ENCODE results near the gene GH2. TPM values are rescaled to one million over a fixed set of nuclear protein-coding genes. Genes with fewer than 3 reads are reported as not detected.
"Not testable (repeated sequence)": the region's sequence is repeated elsewhere in the genome, so short reads cannot be mapped to it uniquely, and the experiment has no call there.

The GH2 gene
- total and polyA plus RNA-seq, 2 experiments from 2014 or later: not detected

DNA sequence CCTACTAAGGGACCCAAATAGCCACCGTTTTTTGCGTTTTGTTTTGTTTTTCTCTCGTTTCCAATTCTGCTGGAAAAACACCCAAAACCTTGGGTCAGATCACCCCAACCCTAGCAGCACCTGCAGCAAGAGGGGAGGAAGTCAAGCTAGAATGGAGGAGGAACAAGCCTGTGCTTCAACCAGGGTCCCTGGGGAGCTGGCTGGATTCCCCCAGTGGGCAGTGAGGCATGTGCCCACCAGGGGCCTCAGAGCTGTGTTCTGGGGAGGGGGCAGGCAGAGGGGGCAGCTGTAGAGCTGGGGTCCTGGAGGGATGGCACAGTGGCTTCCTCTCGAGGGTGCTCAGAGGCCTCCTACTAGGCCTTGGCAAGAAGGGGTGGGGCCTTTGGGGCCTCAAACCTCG is 43.9 kb upstream of the GH2 start:
- H3K36me3 ChIP-seq (ENCODE audit: low read depth): no peaks in the 10 kb centered on the region
- H3K9me3 ChIP-seq (ENCODE audit: low read depth): no peaks in the 10 kb centered on the region
- no peaks in the 10 kb centered on the region for H3K27me3 ChIP-seq (replicated peaks; ENCODE audit: insufficient read depth)
- no peak overlapping the region for H3K4me2 ChIP-seq (ENCODE audit: unreplicated experiment)
- H3K79me2 ChIP-seq (ENCODE audit: insufficient read depth): no peaks in the 10 kb centered on the region
- WGBS, 2 experiments (ENCODE audit: low coverage in 1 of 2, low lambda C conversion rate in 2 of 2, missing lambda C conversion rate in 2 of 2): 65% methylated on average over 5 of the region's 5 CpGs
- no peaks in the 10 kb centered on the region for H4K20me1 ChIP-seq (ENCODE audit: insufficient read depth)
- H3K4me3 ChIP-seq: no peak overlapping the region
- no peak overlapping the region for H3K27ac ChIP-seq
- H2AFZ ChIP-seq: no peak overlapping the region
- no peak overlapping the region for H3K9ac ChIP-seq
- H3F3A ChIP-seq (ENCODE audit: insufficient read depth): no peaks in the 10 kb centered on the region
- TF ChIP-seq EZH2 (IDR thresholded peaks at IDR 0.05; ENCODE audit: insufficient read depth, poor library complexity, severe bottlenecking): no peak
- TF ChIP-seq EZH2phosphoT487 (IDR thresholded peaks at IDR 0.05; ENCODE audit: insufficient read depth, low read depth): no peak
- H3K9me2 ChIP-seq (ENCODE audit: insufficient read depth): no peaks in the 10 kb centered on the region
- H3K4me1 ChIP-seq (ENCODE audit: insufficient read depth): no peaks in the 10 kb centered on the region
- no peak for DNase-seq
- in situ Hi-C loops (cut with MboI): loop anchor here (10.0 kb wide), 2 partner anchors 99 to 209 kb away; partner anchors contain the start of genes ERN1 and ICAM2

- in situ Hi-C loops (cut with MboI): loop anchor here (10.0 to 25.0 kb wide), 3 partner anchors 102 to 365 kb away; partner anchors contain the start of genes ERN1 and ICAM2
Measured at GRCh38 chr17:63922402-63922801, 40.7 kb upstream of the GH2 start.

GRCh38 chr17:63920779-63921178 is 39.0 kb upstream of the GH2 start:
- H3F3A ChIP-seq (ENCODE audit: insufficient read depth); H4K20me1 ChIP-seq (ENCODE audit: insufficient read depth); H3K79me2 ChIP-seq (ENCODE audit: insufficient read depth); H3K9me3 ChIP-seq (ENCODE audit: low read depth); H3K9me2 ChIP-seq (ENCODE audit: insufficient read depth); H3K36me3 ChIP-seq (ENCODE audit: low read depth); H2AFZ ChIP-seq; H3K27me3 ChIP-seq (replicated peaks; ENCODE audit: insufficient read depth); H3K27ac ChIP-seq; H3K4me1 ChIP-seq (ENCODE audit: insufficient read depth); DNase-seq; H3K4me3 ChIP-seq; H3K9ac ChIP-seq; H3K4me2 ChIP-seq (ENCODE audit: unreplicated experiment): not testable (repeated sequence)
- 85 to 87% methylated on average over 5 of the region's 5 CpGs for WGBS, 2 experiments (ENCODE audit: low coverage in 1 of 2, low lambda C conversion rate in 2 of 2, missing lambda C conversion rate in 2 of 2)
- in situ Hi-C loops (cut with MboI): loop anchor here (10.0 to 25.0 kb wide), 3 partner anchors 104 to 367 kb away; partner anchors contain the start of genes ERN1 and ICAM2

More at GRCh38 chr17:63922402-63922801, 40.7 kb upstream of the GH2 start:
- H3K36me3 ChIP-seq (ENCODE audit: low read depth); DNase-seq; H3K4me2 ChIP-seq (ENCODE audit: unreplicated experiment); H3K4me3 ChIP-seq; H3K27me3 ChIP-seq (replicated peaks; ENCODE audit: insufficient read depth); H3F3A ChIP-seq (ENCODE audit: insufficient read depth); H4K20me1 ChIP-seq (ENCODE audit: insufficient read depth); H3K79me2 ChIP-seq (ENCODE audit: insufficient read depth); H3K9ac ChIP-seq; H3K9me2 ChIP-seq (ENCODE audit: insufficient read depth); H3K4me1 ChIP-seq (ENCODE audit: insufficient read depth); H2AFZ ChIP-seq; H3K27ac ChIP-seq; H3K9me3 ChIP-seq (ENCODE audit: low read depth): not testable (repeated sequence)
- 61 to 62% methylated on average over 9 of the region's 9 CpGs for WGBS, 2 experiments (ENCODE audit: low coverage in 1 of 2, low lambda C conversion rate in 2 of 2, missing lambda C conversion rate in 2 of 2)

GRCh38 chr17:63920050-63920449 is 38.3 kb upstream of the GH2 start:
- not testable (repeated sequence) for H3K9me3 ChIP-seq (ENCODE audit: low read depth); H3K4me2 ChIP-seq (ENCODE audit: unreplicated experiment); DNase-seq; H2AFZ ChIP-seq; H3K4me1 ChIP-seq (ENCODE audit: insufficient read depth); H3K79me2 ChIP-seq (ENCODE audit: insufficient read depth); H4K20me1 ChIP-seq (ENCODE audit: insufficient read depth); H3K9ac ChIP-seq; H3K36me3 ChIP-seq (ENCODE audit: low read depth); H3K27ac ChIP-seq; H3F3A ChIP-seq (ENCODE audit: insufficient read depth); H3K27me3 ChIP-seq (replicated peaks; ENCODE audit: insufficient read depth); H3K9me2 ChIP-seq (ENCODE audit: insufficient read depth); H3K4me3 ChIP-seq
- 53 to 61% methylated on average over 6 of the region's 6 CpGs for WGBS, 2 experiments (ENCODE audit: low coverage in 1 of 2, low lambda C conversion rate in 2 of 2, missing lambda C conversion rate in 2 of 2)
- in situ Hi-C loops (cut with MboI): loop anchor here (10.0 to 25.0 kb wide), 3 partner anchors 105 to 367 kb away; partner anchors contain the start of genes ERN1 and ICAM2

- Histone ChIP-seq H3F3A (ENCODE audit: insufficient read depth) (no peaks in the 10 kb centered on the region), H3K79me2 (ENCODE audit: insufficient read depth) (no peaks in the 10 kb centered on the region), H3K9ac (no peak overlapping the region), H3K27me3 (replicated peaks; ENCODE audit: insufficient read depth) (peaks cover 13% of the 10 kb centered on the region; the same call in 1 of the 2 replicates), H4K20me1 (ENCODE audit: insufficient read depth) (no peaks in the 10 kb centered on the region), H3K4me2 (ENCODE audit: unreplicated experiment) (no peak overlapping the region), H3K36me3 (ENCODE audit: low read depth) (no peaks in the 10 kb centered on the region), H3K27ac (no peak overlapping the region), H2AFZ (no peak overlapping the region), H3K4me1 (ENCODE audit: insufficient read depth) (no peaks in the 10 kb centered on the region), H3K9me2 (ENCODE audit: insufficient read depth) (no peaks in the 10 kb centered on the region), H3K4me3 (no peak overlapping the region), H3K9me3 (ENCODE audit: low read depth) (no peaks in the 10 kb centered on the region)
- in situ Hi-C loops (cut with MboI): loop anchor here (25.0 kb wide), 1 partner anchor 368 kb away; no protein-coding TSS in a partner anchor
- 19 to 25% methylated on average over 8 of the region's 8 CpGs for whole genome bisulfite sequencing, 2 experiments (ENCODE audit: low coverage in 1 of 2, low lambda C conversion rate in 2 of 2, missing lambda C conversion rate in 2 of 2)
- TF ChIP-seq EZH2phosphoT487 (IDR thresholded peaks at IDR 0.05; ENCODE audit: insufficient read depth, low read depth) (no peak), EZH2 (IDR thresholded peaks at IDR 0.05; ENCODE audit: insufficient read depth, poor library complexity, severe bottlenecking) (no peak)
- peak; percentile 72 for DNase-seq
Measured at GRCh38 chr17:63919311-63919723, 37.6 kb upstream of the GH2 start.

GRCh38 chr17:63918789-63919305 is 37.1 kb upstream of the GH2 start, which contains the start of gene GH1:
GH1 (minus strand) TSS chr17:63918839; CDS start chr17:63918776, 63 bp downstream.
- not testable (repeated sequence) for H3K9me2 ChIP-seq (ENCODE audit: insufficient read depth); H3K4me1 ChIP-seq (ENCODE audit: insufficient read depth); H3K27ac ChIP-seq; H3K36me3 ChIP-seq (ENCODE audit: low read depth); H3K9me3 ChIP-seq (ENCODE audit: low read depth); DNase-seq; H3K4me2 ChIP-seq (ENCODE audit: unreplicated experiment); H3F3A ChIP-seq (ENCODE audit: insufficient read depth); H2AFZ ChIP-seq; H3K9ac ChIP-seq; H3K79me2 ChIP-seq (ENCODE audit: insufficient read depth); H4K20me1 ChIP-seq (ENCODE audit: insufficient read depth); H3K4me3 ChIP-seq
- in situ Hi-C loops (cut with MboI): loop anchor here (25.0 kb wide), 1 partner anchor 368 kb away; no protein-coding TSS in a partner anchor
- 36 to 41% methylated on average over 9 to 10 of the region's 10 CpGs for WGBS, 2 experiments (ENCODE audit: low coverage in 1 of 2, low lambda C conversion rate in 2 of 2, missing lambda C conversion rate in 2 of 2)
- peaks cover 13% of the 10 kb centered on the region; the same call in 1 of the 2 replicates for H3K27me3 ChIP-seq (replicated peaks; ENCODE audit: insufficient read depth)
